ENCODE data around the gene ROBO4. TPM values are rescaled to one million over a fixed set of nuclear protein-coding genes. Genes with fewer than 3 reads are reported as not detected.

ROBO4 gene
- total and polyA plus RNA-seq, 2 of the 13 experiments (the other 11 are each of a cell fraction or from before 2014, with no cell fraction given) = 0.07 to 1.1 TPM

GRCh38 chr11:124937336-124937935 lies 39.8 kb upstream of the ROBO4 start (continued):
- TF ChIP-seq, protein P1, sequence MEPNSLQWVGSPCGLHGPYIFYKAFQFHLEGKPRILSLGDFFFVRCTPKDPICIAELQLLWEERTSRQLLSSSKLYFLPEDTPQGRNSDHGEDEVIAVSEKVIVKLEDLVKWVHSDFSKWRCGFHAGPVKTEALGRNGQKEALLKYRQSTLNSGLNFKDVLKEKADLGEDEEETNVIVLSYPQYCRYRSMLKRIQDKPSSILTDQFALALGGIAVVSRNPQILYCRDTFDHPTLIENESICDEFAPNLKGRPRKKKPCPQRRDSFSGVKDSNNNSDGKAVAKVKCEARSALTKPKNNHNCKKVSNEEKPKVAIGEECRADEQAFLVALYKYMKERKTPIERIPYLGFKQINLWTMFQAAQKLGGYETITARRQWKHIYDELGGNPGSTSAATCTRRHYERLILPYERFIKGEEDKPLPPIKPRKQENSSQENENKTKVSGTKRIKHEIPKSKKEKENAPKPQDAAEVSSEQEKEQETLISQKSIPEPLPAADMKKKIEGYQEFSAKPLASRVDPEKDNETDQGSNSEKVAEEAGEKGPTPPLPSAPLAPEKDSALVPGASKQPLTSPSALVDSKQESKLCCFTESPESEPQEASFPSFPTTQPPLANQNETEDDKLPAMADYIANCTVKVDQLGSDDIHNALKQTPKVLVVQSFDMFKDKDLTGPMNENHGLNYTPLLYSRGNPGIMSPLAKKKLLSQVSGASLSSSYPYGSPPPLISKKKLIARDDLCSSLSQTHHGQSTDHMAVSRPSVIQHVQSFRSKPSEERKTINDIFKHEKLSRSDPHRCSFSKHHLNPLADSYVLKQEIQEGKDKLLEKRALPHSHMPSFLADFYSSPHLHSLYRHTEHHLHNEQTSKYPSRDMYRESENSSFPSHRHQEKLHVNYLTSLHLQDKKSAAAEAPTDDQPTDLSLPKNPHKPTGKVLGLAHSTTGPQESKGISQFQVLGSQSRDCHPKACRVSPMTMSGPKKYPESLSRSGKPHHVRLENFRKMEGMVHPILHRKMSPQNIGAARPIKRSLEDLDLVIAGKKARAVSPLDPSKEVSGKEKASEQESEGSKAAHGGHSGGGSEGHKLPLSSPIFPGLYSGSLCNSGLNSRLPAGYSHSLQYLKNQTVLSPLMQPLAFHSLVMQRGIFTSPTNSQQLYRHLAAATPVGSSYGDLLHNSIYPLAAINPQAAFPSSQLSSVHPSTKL (CRISPR knock-in tag; IDR thresholded peaks at IDR 0.05) = peak; percentile 72
- TF ChIP-seq ZNF281 (CRISPR knock-in tag; IDR thresholded peaks at IDR 0.05; ENCODE audit: borderline replicate concordance) (no peak), HMGA1 (CRISPR knock-in tag; conservative IDR thresholded peaks at IDR 0.05) (no peak), ZNF33A (CRISPR knock-in tag; IDR thresholded peaks at IDR 0.05; ENCODE audit: borderline replicate concordance) (no peak), ZNF138 (CRISPR knock-in tag; IDR thresholded peaks at IDR 0.05; ENCODE audit: low read depth) (no peak), ZNF564 (CRISPR knock-in tag; IDR thresholded peaks at IDR 0.05) (no peak), KLF9 (CRISPR knock-in tag; IDR thresholded peaks at IDR 0.05; ENCODE audit: low read depth) (no peak), TEF (CRISPR knock-in tag; IDR thresholded peaks at IDR 0.05) (no peak), ZNF430 (CRISPR knock-in tag; IDR thresholded peaks at IDR 0.05) (no peak), ZNF234 (CRISPR knock-in tag; conservative IDR thresholded peaks at IDR 0.05) (no peak), ZMYM3 (CRISPR knock-in tag; IDR thresholded peaks at IDR 0.05) (no peak)
- TF ChIP-seq, protein P2, sequence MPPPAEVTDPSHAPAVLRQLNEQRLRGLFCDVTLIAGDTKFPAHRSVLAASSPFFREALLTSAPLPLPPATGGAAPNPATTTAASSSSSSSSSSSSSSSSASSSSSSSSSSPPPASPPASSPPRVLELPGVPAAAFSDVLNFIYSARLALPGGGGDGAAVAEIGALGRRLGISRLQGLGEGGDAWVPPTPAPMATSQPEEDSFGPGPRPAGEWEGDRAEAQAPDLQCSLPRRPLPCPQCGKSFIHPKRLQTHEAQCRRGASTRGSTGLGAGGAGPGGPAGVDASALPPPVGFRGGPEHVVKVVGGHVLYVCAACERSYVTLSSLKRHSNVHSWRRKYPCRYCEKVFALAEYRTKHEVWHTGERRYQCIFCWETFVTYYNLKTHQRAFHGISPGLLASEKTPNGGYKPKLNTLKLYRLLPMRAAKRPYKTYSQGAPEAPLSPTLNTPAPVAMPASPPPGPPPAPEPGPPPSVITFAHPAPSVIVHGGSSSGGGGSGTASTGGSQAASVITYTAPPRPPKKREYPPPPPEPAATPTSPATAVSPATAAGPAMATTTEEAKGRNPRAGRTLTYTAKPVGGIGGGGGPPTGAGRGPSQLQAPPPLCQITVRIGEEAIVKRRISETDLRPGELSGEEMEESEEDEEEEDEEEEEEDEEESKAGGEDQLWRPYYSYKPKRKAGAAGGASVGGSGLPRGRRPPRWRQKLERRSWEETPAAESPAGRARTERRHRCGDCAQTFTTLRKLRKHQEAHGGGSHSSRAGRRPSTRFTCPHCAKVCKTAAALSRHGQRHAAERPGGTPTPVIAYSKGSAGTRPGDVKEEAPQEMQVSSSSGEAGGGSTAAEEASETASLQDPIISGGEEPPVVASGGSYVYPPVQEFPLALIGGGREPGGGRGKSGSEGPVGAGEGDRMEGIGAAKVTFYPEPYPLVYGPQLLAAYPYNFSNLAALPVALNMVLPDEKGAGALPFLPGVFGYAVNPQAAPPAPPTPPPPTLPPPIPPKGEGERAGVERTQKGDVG (CRISPR knock-in tag; IDR thresholded peaks at IDR 0.05; ENCODE audit: borderline replicate concordance) = no peak
- TF ChIP-seq, protein P3, sequence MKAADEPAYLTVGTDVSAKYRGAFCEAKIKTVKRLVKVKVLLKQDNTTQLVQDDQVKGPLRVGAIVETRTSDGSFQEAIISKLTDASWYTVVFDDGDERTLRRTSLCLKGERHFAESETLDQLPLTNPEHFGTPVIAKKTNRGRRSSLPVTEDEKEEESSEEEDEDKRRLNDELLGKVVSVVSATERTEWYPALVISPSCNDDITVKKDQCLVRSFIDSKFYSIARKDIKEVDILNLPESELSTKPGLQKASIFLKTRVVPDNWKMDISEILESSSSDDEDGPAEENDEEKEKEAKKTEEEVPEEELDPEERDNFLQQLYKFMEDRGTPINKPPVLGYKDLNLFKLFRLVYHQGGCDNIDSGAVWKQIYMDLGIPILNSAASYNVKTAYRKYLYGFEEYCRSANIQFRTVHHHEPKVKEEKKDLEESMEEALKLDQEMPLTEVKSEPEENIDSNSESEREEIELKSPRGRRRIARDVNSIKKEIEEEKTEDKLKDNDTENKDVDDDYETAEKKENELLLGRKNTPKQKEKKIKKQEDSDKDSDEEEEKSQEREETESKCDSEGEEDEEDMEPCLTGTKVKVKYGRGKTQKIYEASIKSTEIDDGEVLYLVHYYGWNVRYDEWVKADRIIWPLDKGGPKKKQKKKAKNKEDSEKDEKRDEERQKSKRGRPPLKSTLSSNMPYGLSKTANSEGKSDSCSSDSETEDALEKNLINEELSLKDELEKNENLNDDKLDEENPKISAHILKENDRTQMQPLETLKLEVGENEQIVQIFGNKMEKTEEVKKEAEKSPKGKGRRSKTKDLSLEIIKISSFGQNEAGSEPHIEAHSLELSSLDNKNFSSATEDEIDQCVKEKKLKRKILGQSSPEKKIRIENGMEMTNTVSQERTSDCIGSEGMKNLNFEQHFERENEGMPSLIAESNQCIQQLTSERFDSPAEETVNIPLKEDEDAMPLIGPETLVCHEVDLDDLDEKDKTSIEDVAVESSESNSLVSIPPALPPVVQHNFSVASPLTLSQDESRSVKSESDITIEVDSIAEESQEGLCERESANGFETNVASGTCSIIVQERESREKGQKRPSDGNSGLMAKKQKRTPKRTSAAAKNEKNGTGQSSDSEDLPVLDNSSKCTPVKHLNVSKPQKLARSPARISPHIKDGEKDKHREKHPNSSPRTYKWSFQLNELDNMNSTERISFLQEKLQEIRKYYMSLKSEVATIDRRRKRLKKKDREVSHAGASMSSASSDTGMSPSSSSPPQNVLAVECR (CRISPR knock-in tag; IDR thresholded peaks at IDR 0.05; ENCODE audit: borderline replicate concordance) = no peak

Measured in HepG2 (cell line).